Measurements from ENCODE around the gene MET.
"Not testable (repeated sequence)": the region's sequence is repeated elsewhere in the genome, so short reads cannot be mapped to it uniquely, and the experiment has no call there.

Gene MET

GRCh38 chr7:116671681-116672595 lies at the start of gene MET:
TSS of gene MET (plus strand) at chr7:116672196. CDS start at chr7:116699085, 26,889 bp downstream.
- peak; percentile 81 for DNase-seq

GRCh38 chr7:116626886-116627285 lies 45.1 kb upstream of the MET start:
- DNase-seq: no peak

GRCh38 chr7:116629051-116629463 lies 42.9 kb upstream of the MET start:
- DNase-seq: no peak

- DNase-seq: no peak
These were observed 41.6 kb upstream of the MET start for GRCh38 chr7:116630357-116630756.

- no peak for DNase-seq
These were observed 40.9 kb upstream of the MET start for GRCh38 chr7:116630932-116631671.

- DNase-seq: no peak
These were observed 40.3 kb upstream of the MET start for GRCh38 chr7:116631676-116632075.

GRCh38 chr7:116632384-116632783 lies 39.6 kb upstream of the MET start:
- no peak for DNase-seq

- DNase-seq: no peak
These were observed 38.6 kb upstream of the MET start for GRCh38 chr7:116633131-116633988.

GRCh38 chr7:116636997-116637396 lies 35.0 kb upstream of the MET start:
- DNase-seq: no peak

GRCh38 chr7:116638592-116638991 lies 33.4 kb upstream of the MET start:
- DNase-seq: not testable (repeated sequence)

- DNase-seq: no peak
These were observed 30.3 kb upstream of the MET start for GRCh38 chr7:116641551-116642153.

- not testable (repeated sequence) for DNase-seq
These were observed 28.8 kb upstream of the MET start for GRCh38 chr7:116643148-116643547.

- DNase-seq: no peak
These were observed 27.4 kb upstream of the MET start for GRCh38 chr7:116644628-116645027.

- DNase-seq: no peak
These were observed 24.7 kb upstream of the MET start for GRCh38 chr7:116647290-116647689.

GRCh38 chr7:116647861-116648260 lies 24.1 kb upstream of the MET start:
- DNase-seq: no peak

GRCh38 chr7:116650436-116650835 lies 21.6 kb upstream of the MET start:
- DNase-seq: no peak

- DNase-seq: no peak
These were observed 19.2 kb upstream of the MET start for GRCh38 chr7:116652793-116653192.

- no peak for DNase-seq
These were observed 18.8 kb upstream of the MET start for GRCh38 chr7:116653204-116653603.

GRCh38 chr7:116653646-116654045 lies 18.4 kb upstream of the MET start:
- no peak for DNase-seq

GRCh38 chr7:116659248-116659647 lies 12.7 kb upstream of the MET start:
- DNase-seq: not testable (repeated sequence)

- no peak for DNase-seq
These were observed 10.1 kb upstream of the MET start for GRCh38 chr7:116661865-116662264.

GRCh38 chr7:116663744-116664143 lies 8.3 kb upstream of the MET start:
- no peak for DNase-seq

All from NCI-H526 treated with DMSO at 0.1 percent for 48 hours (cell line).